Endothelial cell of umbilical vein (primary cell): Measurements from ENCODE around the gene LDLRAD2. TPM values are rescaled to one million over a fixed set of nuclear protein-coding genes. Genes with fewer than 3 reads are reported as not detected.

Experiments used
- BruUV-seq: library from RNA; stranded (reverse); fragments of 400-500 nt; replicated peaks from 2 replicates; lab custom pipeline; 2021; lab: Mats Ljungman, UMichigan
- CTCF ChIA-PET: fragments of 300-600, 350-600 bp; sonication (Branson Sonifier 250); formaldehyde crosslinking; loops from one replicate; lab custom pipeline; 2021; ENCODE audit warnings: antibody characterized with exemption, inconsistent platforms; lab: Charles Lee
- POLR2A ChIA-PET: fragments of 300-600, 350-600 bp; sonication (Branson Sonifier 250); formaldehyde crosslinking; loops from one replicate; lab custom pipeline; 2021; ENCODE audit warnings: antibody characterized with exemption, inconsistent platforms; lab: Charles Lee
- DNase-seq: peaks from one replicate; pipeline ENCODE4 v3.0.0-alpha.2; 2011; ENCODE audit warnings: low read depth, low spot score
- FAIRE-seq: peaks from 2 replicates; lab custom pipeline; 2011; peaks lifted over from hg19 to GRCh38; lab: Jason Lieb, UNC
- H2AFZ ChIP-seq: 2 replicates; pipeline ENCODE4 v1.6.0; 2012; ENCODE audit warnings: low read depth, low read length, control low read depth, inconsistent platforms
- H3K27ac ChIP-seq: 2 replicates; pipeline ENCODE4 v1.5.1; 2011; ENCODE audit warnings: low read depth, mild to moderate bottlenecking, control low read depth, low read length, moderate library complexity; ENCODE audit not compliant: insufficient read depth
- H3K27me3 ChIP-seq, 2 experiments: 2 replicates each; pipeline versions ENCODE4 v1.6.0 to v1.6.1; 2011; ENCODE audit warnings: low read length in 2 of 2, mixed read lengths in 1 of 2; ENCODE audit not compliant: control insufficient read depth in 2 of 2, insufficient read depth in 2 of 2
- H3K36me3 ChIP-seq, 2 experiments: 2 replicates in 1 of 2; 3 replicates in 1 of 2; pipeline ENCODE4 v1.5.1; 2011; ENCODE audit warnings: low read length in 2 of 2, mild to moderate bottlenecking in 1 of 2, moderate library complexity in 1 of 2; ENCODE audit not compliant: control insufficient read depth in 2 of 2, insufficient read depth in 2 of 2; ENCODE audit errors: extremely low read depth in 1 of 2
- H3K4me1 ChIP-seq: 3 replicates; pipeline ENCODE4 v1.5.1; 2011; ENCODE audit warnings: mild to moderate bottlenecking, low read length; ENCODE audit not compliant: control insufficient read depth, insufficient read depth; ENCODE audit errors: extremely low read depth
- H3K4me2 ChIP-seq: 2 replicates; pipeline ENCODE4 v1.6.1; 2011; ENCODE audit warnings: low read length, control low read depth, mixed read lengths; ENCODE audit not compliant: insufficient read depth
- H3K4me3 ChIP-seq, 3 experiments: fragments of 200-600 bp in 1 of 3; sonication (generic), shearing (Covaris generic) in 1 of 3; replicated peaks in 1 of 3; 2 replicates each; pipeline ENCODE4 v1.5.1; 2011 to 2016; ENCODE audit warnings: control low read depth in 3 of 3, low read length in 3 of 3, mild to moderate bottlenecking in 2 of 3, inconsistent platforms in 1 of 3, low read depth in 1 of 3, moderate library complexity in 1 of 3; ENCODE audit not compliant: insufficient read depth in 1 of 3
- H3K79me2 ChIP-seq: 2 replicates; pipeline ENCODE4 v1.6.0; 2012; ENCODE audit warnings: low read length, inconsistent platforms; ENCODE audit not compliant: control insufficient read depth, insufficient read depth
- H3K9ac ChIP-seq: replicated peaks from 2 replicates; pipeline ENCODE3; 2011; ENCODE audit warnings: low read length, control low read depth; ENCODE audit not compliant: insufficient read depth; ENCODE audit errors: extremely low read depth
- H3K9me1 ChIP-seq: replicated peaks from 3 replicates; pipeline ENCODE4 v1.6.0; 2011; ENCODE audit warnings: mild to moderate bottlenecking, low read length; ENCODE audit not compliant: control insufficient read depth, insufficient read depth; ENCODE audit errors: extremely low read depth
- H3K9me3 ChIP-seq: replicated peaks from 2 replicates; pipeline ENCODE4 v1.5.1; 2012; ENCODE audit warnings: low read length, inconsistent platforms; ENCODE audit not compliant: control insufficient read depth, insufficient read depth
- H4K20me1 ChIP-seq: replicated peaks from 2 replicates; pipeline ENCODE3; 2011; ENCODE audit warnings: mild to moderate bottlenecking, low read length; ENCODE audit not compliant: control insufficient read depth, insufficient read depth; ENCODE audit errors: extremely low read depth
- CTCF ChIP-seq, 2 donors: IDR thresholded peaks; 1 replicate in 1 of 2; 2 replicates in 1 of 2; pipeline ENCODE4 v1.5.1; 2011; ENCODE audit warnings: low read length in 2 of 2, mild to moderate bottlenecking in 2 of 2, moderate library complexity in 2 of 2, control low read depth in 1 of 2, inconsistent platforms in 1 of 2, low read depth in 1 of 2; ENCODE audit not compliant: insufficient read depth in 1 of 2; ENCODE audit errors: extremely low read depth in 1 of 2
- JUN ChIP-seq: IDR thresholded peaks from 2 replicates; pipeline ENCODE4 v1.6.1; 2011; ENCODE audit warnings: borderline replicate concordance, low read depth; ENCODE audit not compliant: insufficient read length, insufficient read depth
- MYC ChIP-seq: IDR thresholded peaks from one replicate; pipeline ENCODE4 v1.6.1; 2011; ENCODE audit warnings: mild to moderate bottlenecking, low read depth, low read length
- POLR2A ChIP-seq: IDR thresholded peaks from 2 replicates; pipeline ENCODE4 v1.6.1; 2012; ENCODE audit warnings: low read depth, mild to moderate bottlenecking, control low read depth, low read length
- POLR2AphosphoS5 ChIP-seq: IDR thresholded peaks from 2 replicates; pipeline ENCODE4 v1.6.1; 2012; ENCODE audit warnings: low read depth, mild to moderate bottlenecking, control low read depth, low read length, moderate library complexity; ENCODE audit not compliant: insufficient read depth
- dilution Hi-C: fragments of 300-500 bp; cut with MboI; formaldehyde crosslinking; loops from one replicate; pipeline ENCODE4 v1.15.0; 2019; ENCODE audit warnings: low sequenced_read_pairs; ENCODE audit not compliant: extremely low pct_ligation_motif_present
- intact Hi-C: fragments of 100-400 bp; cut with micrococcal nuclease; formaldehyde crosslinking; loops from one replicate; pipeline ENCODE4 v1.10.0; 2022
- polyA plus RNA-seq, 4 experiments: library from polyadenylated mRNA; depleted of rRNA in 3 of 4; stranded (reverse) in 3 of 4; unstranded in 1 of 4; fragments of >200 nt; gene quantifications; 2 replicates each; pipeline versions ENCODE4 v1.2.1 to v1.2.3, GENCODE V29; 2011 to 2012; ENCODE audit warnings: missing spikeins in 1 of 4
- total RNA-seq: library from RNA; stranded (reverse); gene quantifications from 2 replicates; pipeline ENCODE4 v1.2.3, GENCODE V29; 2021

LDLRAD2 gene
- total and polyA plus RNA-seq, 2 donors (not counting 3 experiments of a cell fraction or from before 2014, with no cell fraction given) = 0.44 TPM; not detected in 1

DNA sequence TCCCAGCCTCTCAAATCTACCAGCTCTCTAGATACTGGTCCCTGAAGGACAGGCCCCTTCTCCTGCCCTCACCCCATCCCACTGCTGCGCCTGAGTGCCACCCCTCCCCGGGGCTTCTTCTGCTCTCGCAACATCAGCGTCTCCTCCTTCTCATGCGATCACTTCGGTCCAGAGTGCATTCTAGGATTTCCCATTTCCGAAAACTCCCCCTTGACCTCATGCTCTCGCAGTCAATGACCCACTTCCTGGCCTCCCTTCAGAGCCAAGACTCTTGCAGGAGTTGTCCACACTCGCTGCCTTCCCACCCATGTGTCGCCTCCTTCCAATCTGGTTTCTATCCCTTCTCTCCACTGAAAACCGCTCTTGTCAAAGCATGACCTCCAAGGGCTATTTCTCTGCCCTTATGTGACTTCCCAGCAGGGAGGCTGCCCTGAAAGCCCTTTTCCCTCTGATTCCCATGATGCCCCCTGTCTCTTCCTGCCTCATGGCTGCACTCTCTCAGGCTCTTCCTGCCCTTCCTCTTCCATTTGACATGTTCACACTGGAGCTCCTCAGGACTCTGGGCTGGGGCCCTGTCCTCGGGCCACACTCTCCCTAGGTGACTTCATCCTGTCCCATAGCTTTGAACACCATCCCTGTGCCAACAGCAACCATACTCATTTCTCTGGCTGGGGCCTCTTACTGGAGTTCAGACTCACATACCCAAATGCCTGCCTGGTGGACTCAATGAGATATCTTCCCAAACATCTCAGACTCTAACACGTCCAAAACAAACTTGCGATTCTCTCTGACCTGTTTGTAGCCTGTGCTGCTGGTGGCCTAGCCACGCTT, 46.0 kb downstream of the LDLRAD2 start:
- BruUV-seq = no TSS peak
- peak overlapping the region; percentile 0 for H3K27ac ChIP-seq
- DNase-seq (no peak), FAIRE-seq (peak; percentile 71)
- peaks cover 70 to 84% of the 10 kb centered on the region in 2 experiments for H3K36me3 ChIP-seq
- H3K9me1 ChIP-seq = no peaks in the 10 kb centered on the region
- H3K27me3 ChIP-seq = no peaks in the 10 kb centered on the region
- H3K4me1 ChIP-seq = peaks cover 14% of the 10 kb centered on the region
- intact Hi-C loops (no loop called here), dilution Hi-C loops (no loop called here)
- TF ChIP-seq JUN = no peak
- peak; percentile 16 for TF ChIP-seq POLR2AphosphoS5
- peak; percentile 12 for TF ChIP-seq POLR2A
- H3K4me3 ChIP-seq = no peak overlapping the region
- H3K4me2 ChIP-seq = no peak overlapping the region
- H3K9ac ChIP-seq = no peak overlapping the region
- CTCF ChIA-PET = no interaction called here
- POLR2A ChIA-PET = interaction anchor here (1.1 kb wide), 1 partner anchor 14 kb away, joined by 3 read pairs; no protein-coding TSS in a partner anchor
- H2AFZ ChIP-seq = no peak overlapping the region
- H3K79me2 ChIP-seq = peaks cover 52% of the 10 kb centered on the region
- no peaks in the 10 kb centered on the region for H3K9me3 ChIP-seq
- no peaks in the 10 kb centered on the region for H4K20me1 ChIP-seq

GRCh38 chr1:21859669-21860179, 47.7 kb downstream of the LDLRAD2 start:
- Histone ChIP-seq H2AFZ (no peak overlapping the region), H3K27me3 (no peaks in the 10 kb centered on the region), H3K79me2 (peaks cover 47% of the 10 kb centered on the region), H3K4me1 (peaks cover 14% of the 10 kb centered on the region), H3K27ac (no peak overlapping the region), H3K9ac (no peak overlapping the region), H3K4me3 (no peak overlapping the region), H3K4me2 (no peak overlapping the region), H3K9me3 (no peaks in the 10 kb centered on the region), H3K9me1 (no peaks in the 10 kb centered on the region), H3K36me3 (peaks cover 67 to 83% of the 10 kb centered on the region in 2 experiments), H4K20me1 (no peaks in the 10 kb centered on the region)
- ChIA-PET POLR2A (no interaction called here), CTCF (no interaction called here)
- no TSS peak for BruUV-seq
- FAIRE-seq (no peak), DNase-seq (no peak)
- dilution Hi-C loops (no loop called here), intact Hi-C loops (no loop called here)
- no peak for TF ChIP-seq CTCF (IDR thresholded peaks at IDR 0.05; ENCODE audit: extremely low read depth in 1 of 2, insufficient read depth in 1 of 2, low read depth in 1 of 2, low read length in 2 of 2)
- TF ChIP-seq MYC = no peak
